ENCODE data around the gene CFAP77. TPM values are rescaled to one million over a fixed set of nuclear protein-coding genes. Genes with fewer than 3 reads are reported as not detected.

Gene CFAP77
- total RNA-seq, 4 donors from 2014 or later = not detected

GRCh38 chr9:132502480-132502879, 92.5 kb downstream of the CFAP77 start:
- H3K36me3 ChIP-seq = no peaks in the 10 kb centered on the region
- no peak for TF ChIP-seq POLR2A (IDR thresholded peaks at IDR 0.05)
- TF ChIP-seq, protein P1, sequence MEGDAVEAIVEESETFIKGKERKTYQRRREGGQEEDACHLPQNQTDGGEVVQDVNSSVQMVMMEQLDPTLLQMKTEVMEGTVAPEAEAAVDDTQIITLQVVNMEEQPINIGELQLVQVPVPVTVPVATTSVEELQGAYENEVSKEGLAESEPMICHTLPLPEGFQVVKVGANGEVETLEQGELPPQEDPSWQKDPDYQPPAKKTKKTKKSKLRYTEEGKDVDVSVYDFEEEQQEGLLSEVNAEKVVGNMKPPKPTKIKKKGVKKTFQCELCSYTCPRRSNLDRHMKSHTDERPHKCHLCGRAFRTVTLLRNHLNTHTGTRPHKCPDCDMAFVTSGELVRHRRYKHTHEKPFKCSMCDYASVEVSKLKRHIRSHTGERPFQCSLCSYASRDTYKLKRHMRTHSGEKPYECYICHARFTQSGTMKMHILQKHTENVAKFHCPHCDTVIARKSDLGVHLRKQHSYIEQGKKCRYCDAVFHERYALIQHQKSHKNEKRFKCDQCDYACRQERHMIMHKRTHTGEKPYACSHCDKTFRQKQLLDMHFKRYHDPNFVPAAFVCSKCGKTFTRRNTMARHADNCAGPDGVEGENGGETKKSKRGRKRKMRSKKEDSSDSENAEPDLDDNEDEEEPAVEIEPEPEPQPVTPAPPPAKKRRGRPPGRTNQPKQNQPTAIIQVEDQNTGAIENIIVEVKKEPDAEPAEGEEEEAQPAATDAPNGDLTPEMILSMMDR (IDR thresholded peaks at IDR 0.05) = no peak
- TF ChIP-seq POLR2AphosphoS5 (IDR thresholded peaks at IDR 0.05) = no peak
- TF ChIP-seq EP300 (IDR thresholded peaks at IDR 0.05; ENCODE audit: low read depth) = no peak
- no peak for DNase-seq
- no peak overlapping the region for H3K4me3 ChIP-seq
- peaks cover 44% of the 10 kb centered on the region for H3K27me3 ChIP-seq
- no peak overlapping the region for H3K27ac ChIP-seq
- in situ Hi-C loops (cut with MboI; ENCODE audit: low pct_ligation_motif_present in 1 of 4, low pct_unique_long_range_greater_than_20kb in 1 of 4, low sequenced_read_pairs in 3 of 4) (no loop called here), intact Hi-C loops (cut with DNase I; ENCODE audit: low total_unique reads) (no loop called here)
- no peaks in the 10 kb centered on the region for H3K4me1 ChIP-seq
- no peaks in the 10 kb centered on the region for H3K9me3 ChIP-seq
- WGBS, 2 donors (ENCODE audit: low coverage in 1 of 2) = 78 to 88% methylated on average over 5 to 12 of the region's 12 CpGs

GRCh38 chr9:132503116-132503515, 93.1 kb downstream of the CFAP77 start:
- no peaks in the 10 kb centered on the region for H3K9me3 ChIP-seq
- DNase-seq = no peak
- in situ Hi-C loops (cut with MboI; ENCODE audit: low pct_ligation_motif_present in 1 of 4, low pct_unique_long_range_greater_than_20kb in 1 of 4, low sequenced_read_pairs in 3 of 4) = no loop called here
- H3K4me1 ChIP-seq = no peaks in the 10 kb centered on the region
- no peak overlapping the region for H3K27ac ChIP-seq
- H3K36me3 ChIP-seq = no peaks in the 10 kb centered on the region
- intact Hi-C loops (cut with DNase I; ENCODE audit: low total_unique reads) = no loop called here
- H3K4me3 ChIP-seq = no peak overlapping the region
- TF ChIP-seq EP300 (IDR thresholded peaks at IDR 0.05; ENCODE audit: low read depth) (no peak), POLR2A (IDR thresholded peaks at IDR 0.05) (no peak), POLR2AphosphoS5 (IDR thresholded peaks at IDR 0.05) (no peak)
- TF ChIP-seq, protein P1 (IDR thresholded peaks at IDR 0.05) = no peak
- peaks cover 44% of the 10 kb centered on the region for H3K27me3 ChIP-seq
- 67 to 80% methylated on average over 1 to 6 of the region's 6 CpGs for WGBS, 2 donors (ENCODE audit: low coverage in 1 of 2)

GRCh38 chr9:132504488-132504887, 94.5 kb downstream of the CFAP77 start:
- no peak overlapping the region for H3K27ac ChIP-seq
- H3K4me1 ChIP-seq = no peaks in the 10 kb centered on the region
- H3K4me3 ChIP-seq = no peak overlapping the region
- intact Hi-C loops (cut with DNase I; ENCODE audit: low total_unique reads) = no loop called here
- no peaks in the 10 kb centered on the region for H3K9me3 ChIP-seq
- peaks cover 39% of the 10 kb centered on the region for H3K27me3 ChIP-seq
- DNase-seq = no peak
- in situ Hi-C loops (cut with MboI; ENCODE audit: low pct_ligation_motif_present in 1 of 4, low pct_unique_long_range_greater_than_20kb in 1 of 4, low sequenced_read_pairs in 3 of 4) = no loop called here
- WGBS, 2 donors (ENCODE audit: low coverage in 1 of 2) = 26 to 50% methylated on average over 8 to 9 of the region's 9 CpGs
- no peak for TF ChIP-seq POLR2A (IDR thresholded peaks at IDR 0.05)
- TF ChIP-seq, protein P1 (IDR thresholded peaks at IDR 0.05) = no peak
- no peak for TF ChIP-seq POLR2AphosphoS5 (IDR thresholded peaks at IDR 0.05)
- TF ChIP-seq EP300 (IDR thresholded peaks at IDR 0.05; ENCODE audit: low read depth) = no peak
- H3K36me3 ChIP-seq = no peaks in the 10 kb centered on the region

- Histone ChIP-seq H3K36me3 (no peaks in the 10 kb centered on the region), H3K27ac (no peak overlapping the region), H3K4me3 (no peak overlapping the region), H3K9me3 (no peaks in the 10 kb centered on the region), H3K4me1 (no peaks in the 10 kb centered on the region), H3K27me3 (peaks cover 39% of the 10 kb centered on the region)
- WGBS, 2 donors (ENCODE audit: low coverage in 1 of 2) = 63 to 85% methylated on average over 6 to 17 of the region's 17 CpGs
- in situ Hi-C loops (cut with MboI; ENCODE audit: low pct_ligation_motif_present in 1 of 4, low pct_unique_long_range_greater_than_20kb in 1 of 4, low sequenced_read_pairs in 3 of 4) = loop anchor here in 2 of 4 donors (5.0 kb wide), 2 partner anchors 71 to 291 kb away; no protein-coding TSS in a partner anchor
- TF ChIP-seq POLR2A (IDR thresholded peaks at IDR 0.05) = no peak
- intact Hi-C loops (cut with DNase I; ENCODE audit: low total_unique reads) = loop anchor here (2.0 kb wide), 1 partner anchor 69 kb away; no protein-coding TSS in a partner anchor
- no peak for DNase-seq
Observed at GRCh38 chr9:132505991-132506655, 96.1 kb downstream of the CFAP77 start.

All from transverse colon (tissue), 4 donors.